Activated T-cell treated with anti-CD3 and anti-CD28 coated beads for 1 hour (primary cell): ENCODE data around the gene EFHD2.
"Not testable (repeated sequence)": the region's sequence is repeated elsewhere in the genome, so short reads cannot be mapped to it uniquely, and the experiment has no call there.

ENCODE experiments used
- DNase-seq: peaks from one replicate; pipeline ENCODE4 v3.0.0-alpha.2; 2020; ENCODE audit warnings: low read depth

EFHD2 gene

GRCh38 chr1:15452866-15453571, 43.3 kb downstream of the EFHD2 start:
- no peak for DNase-seq

DNA sequence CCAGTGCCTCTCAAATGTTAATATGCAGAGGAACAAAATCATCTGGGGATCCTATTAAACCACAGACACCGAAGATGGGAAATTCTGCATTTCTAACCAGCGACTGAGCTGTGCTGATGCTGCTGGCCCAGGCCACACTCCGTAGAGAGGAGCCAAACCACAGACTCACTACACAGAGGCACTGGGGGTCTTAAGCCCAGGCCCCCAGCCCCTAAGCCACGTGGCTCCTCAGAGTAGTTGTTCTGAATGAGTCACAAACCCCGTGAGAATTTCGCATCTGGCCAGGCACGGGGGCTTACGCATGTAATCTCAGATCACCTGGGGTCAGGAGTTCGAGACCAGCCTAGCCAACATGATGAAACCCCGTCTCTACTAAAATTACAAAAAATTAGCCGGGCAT, 44.0 kb downstream of the EFHD2 start:
- no peak for DNase-seq

- no peak for DNase-seq
Observed at GRCh38 chr1:15454256-15454655, 44.6 kb downstream of the EFHD2 start.

GRCh38 chr1:15455522-15455921, 45.8 kb downstream of the EFHD2 start:
- DNase-seq, result no peak

DNA sequence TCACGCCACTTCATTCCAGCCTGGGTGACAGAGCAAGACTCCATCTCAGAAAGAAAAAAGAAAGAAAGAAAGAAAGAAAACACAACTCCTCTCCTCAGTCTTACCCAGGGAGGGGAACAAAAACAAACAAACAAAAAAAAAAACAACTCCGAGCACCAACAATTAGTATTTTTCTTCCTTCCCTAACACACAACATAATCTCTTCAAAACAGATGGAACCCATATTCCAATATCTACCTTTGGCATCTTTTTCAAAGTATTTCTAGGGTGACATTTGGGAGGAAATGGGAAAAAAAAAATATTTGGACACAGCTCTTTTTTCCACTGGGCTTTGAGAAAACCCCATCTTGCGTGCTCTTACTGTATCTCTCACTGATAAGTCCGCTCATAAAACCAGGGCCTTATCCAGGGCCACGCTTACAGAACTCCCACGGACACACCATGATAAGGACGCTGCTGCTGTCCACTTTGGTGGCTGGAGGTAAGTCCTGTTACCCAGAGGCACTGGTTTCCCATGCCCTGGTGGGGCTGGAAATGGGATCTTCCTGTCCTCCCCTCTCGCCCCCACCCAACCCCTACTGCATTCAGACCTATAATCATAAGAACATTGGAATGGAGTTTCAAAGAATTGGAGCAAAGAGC, 46.7 kb downstream of the EFHD2 start, which contains the start of gene CELA2A:
TSS of gene CELA2A (plus strand) at position 420 of the 642 bp plus-strand sequence. CDS start at position 442, 22 bp downstream.
- no peak for DNase-seq

- no peak for DNase-seq
Observed at GRCh38 chr1:15457585-15457984, 47.9 kb downstream of the EFHD2 start.

DNA sequence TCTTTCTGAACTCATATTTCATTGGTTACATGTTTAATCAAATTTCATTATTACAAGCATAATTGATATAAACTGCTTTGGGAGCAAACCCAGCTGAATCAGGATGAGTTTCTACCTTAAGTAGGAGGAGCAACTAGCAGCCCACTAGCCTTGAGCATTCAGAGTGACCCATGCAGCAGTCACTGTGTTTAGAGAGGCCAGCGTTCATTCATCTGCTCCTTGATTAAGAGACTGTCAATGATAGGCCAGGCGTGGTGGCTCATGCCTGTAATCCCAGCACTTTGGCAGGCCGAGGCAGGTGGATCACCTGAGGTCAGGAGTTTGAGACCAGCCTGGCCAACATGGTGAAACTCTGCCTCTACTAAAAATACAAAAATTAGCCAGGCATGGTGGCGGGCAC, 48.7 kb downstream of the EFHD2 start:
- DNase-seq, result not testable (repeated sequence)

- DNase-seq, result no peak
Observed at GRCh38 chr1:15459771-15460707, 50.4 kb downstream of the EFHD2 start.

GRCh38 chr1:15460708-15461095, 51.0 kb downstream of the EFHD2 start:
- DNase-seq, result no peak

GRCh38 chr1:15463064-15463800, 53.5 kb downstream of the EFHD2 start:
- not testable (repeated sequence) for DNase-seq

DNA sequence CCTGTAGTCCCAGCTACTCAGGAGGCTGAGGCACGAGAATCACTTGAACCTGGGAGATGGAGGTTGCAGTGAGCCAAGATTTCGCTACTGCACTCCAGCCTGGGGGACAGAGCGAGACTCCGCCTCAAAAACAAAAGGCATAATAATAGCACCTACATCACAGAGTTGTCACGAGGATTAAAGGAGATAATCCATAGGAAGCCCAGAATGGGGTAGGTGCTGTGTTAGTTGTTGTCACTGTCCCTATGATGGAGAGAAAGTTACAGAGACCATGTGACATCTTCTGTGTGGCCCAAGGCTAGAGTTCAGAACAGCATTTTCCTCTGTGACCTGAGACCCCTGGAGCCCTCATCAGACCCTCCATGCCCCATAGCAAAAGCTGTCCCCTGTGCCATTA, 54.2 kb downstream of the EFHD2 start:
- DNase-seq, result not testable (repeated sequence)

- no peak for DNase-seq
Observed at GRCh38 chr1:15465674-15466073, 56.0 kb downstream of the EFHD2 start.

DNA sequence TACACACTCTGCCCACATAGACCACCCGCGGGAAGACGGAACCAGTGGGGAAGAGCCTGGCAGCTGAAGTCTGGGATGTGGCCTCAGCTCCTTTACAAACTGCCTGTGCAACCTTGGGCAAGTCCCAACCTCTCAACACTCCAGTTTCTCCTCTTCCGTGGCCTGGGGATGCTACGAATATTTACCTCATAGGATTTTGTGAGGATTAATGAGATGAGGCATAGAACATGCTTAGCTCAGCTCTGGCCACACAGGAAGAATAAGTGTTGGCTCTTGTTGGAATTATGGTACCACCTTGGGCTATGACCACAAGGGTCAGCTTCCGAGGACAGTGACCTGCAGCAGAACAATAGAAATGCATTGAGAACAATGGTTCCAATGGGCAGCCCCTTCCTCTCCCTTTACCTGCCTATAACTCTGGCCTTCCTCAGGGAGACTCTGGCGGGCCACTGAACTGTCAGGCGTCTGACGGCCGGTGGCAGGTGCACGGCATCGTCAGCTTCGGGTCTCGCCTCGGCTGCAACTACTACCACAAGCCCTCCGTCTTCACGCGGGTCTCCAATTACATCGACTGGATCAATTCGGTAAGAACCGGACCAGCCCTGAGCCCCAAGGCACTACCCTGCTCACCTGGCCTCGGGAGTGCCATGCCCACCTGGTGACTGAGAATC, 57.4 kb downstream of the EFHD2 start:
- not testable (repeated sequence) for DNase-seq

- DNase-seq, result no peak
Observed at GRCh38 chr1:15468145-15468544, 58.5 kb downstream of the EFHD2 start.

DNA sequence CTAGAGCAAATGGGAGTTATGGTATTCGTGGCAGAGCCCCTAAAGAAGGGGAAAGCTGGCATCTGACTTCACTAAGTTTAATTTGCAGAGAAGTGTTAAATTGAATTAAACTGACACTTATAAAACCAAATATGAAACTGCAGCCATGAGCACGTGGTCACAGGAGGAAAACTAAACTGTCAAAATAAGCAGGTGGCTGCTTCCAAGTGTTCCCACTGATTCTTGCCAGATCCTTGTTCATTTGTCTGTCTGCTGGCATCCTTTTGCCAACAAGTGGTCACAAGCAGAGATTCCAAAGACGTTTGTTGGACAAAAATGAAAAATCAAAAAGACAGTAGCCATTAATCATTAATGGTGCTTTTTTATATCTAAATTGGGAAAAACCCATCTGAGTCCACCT, 59.7 kb downstream of the EFHD2 start:
- DNase-seq, result no peak

GRCh38 chr1:15469821-15470448, 60.2 kb downstream of the EFHD2 start:
- not testable (repeated sequence) for DNase-seq

GRCh38 chr1:15471067-15471466, 61.4 kb downstream of the EFHD2 start:
- not testable (repeated sequence) for DNase-seq

GRCh38 chr1:15471723-15472122, 62.0 kb downstream of the EFHD2 start:
- not testable (repeated sequence) for DNase-seq

DNA sequence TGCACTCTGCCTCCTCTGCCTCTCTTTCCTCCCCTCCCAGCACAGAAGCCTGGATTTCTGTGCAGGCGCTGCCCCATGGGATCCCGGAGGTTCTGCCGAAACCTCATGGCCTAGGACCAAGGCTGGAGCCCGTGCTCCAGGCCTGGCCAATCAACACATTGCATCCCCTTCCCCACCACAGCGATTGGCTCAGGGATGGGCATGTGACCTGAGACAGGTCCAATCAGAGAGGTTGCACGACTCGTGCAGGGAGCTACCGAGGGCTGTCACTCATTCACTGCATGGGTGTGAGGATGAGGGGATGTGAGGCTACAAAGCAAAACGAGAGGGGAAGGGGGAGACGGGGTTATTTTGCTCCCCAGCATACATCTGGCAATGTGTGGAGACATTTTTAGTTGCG, 62.9 kb downstream of the EFHD2 start:
- no peak for DNase-seq

DNA sequence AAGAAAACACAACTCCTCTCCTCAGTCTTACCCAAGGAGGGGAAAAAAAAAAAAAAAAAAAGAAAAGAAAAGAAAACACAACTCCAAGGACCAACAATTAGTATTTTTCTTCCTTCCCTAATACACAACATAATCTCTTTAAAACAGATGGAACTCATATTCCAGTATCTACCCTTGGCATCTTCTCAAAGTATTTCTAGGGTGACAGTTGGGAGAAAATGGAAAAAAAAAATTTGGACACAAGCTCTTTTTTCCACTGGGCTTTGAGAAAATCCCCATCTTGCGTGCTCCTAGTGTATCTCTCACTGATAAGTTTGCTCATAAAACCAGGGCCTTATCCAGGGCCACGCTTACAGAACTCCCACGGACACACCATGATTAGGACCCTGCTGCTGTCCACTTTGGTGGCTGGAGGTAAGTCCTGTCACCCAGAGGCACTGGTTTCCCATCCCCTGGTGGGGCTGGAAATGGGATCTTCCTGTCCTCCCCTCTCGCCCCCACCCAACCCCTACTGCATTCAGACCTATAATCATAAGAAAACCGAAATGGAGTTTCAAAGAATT, 66.1 kb downstream of the EFHD2 start, which contains the start of gene CELA2B:
TSS of gene CELA2B (plus strand) at position 353 of the 563 bp plus-strand sequence. CDS start at position 375, 22 bp downstream.
- DNase-seq, result no peak
